GM21447 (cell line): ENCODE results near the gene IL3RA.
A peak's percentile ranks its signal among the peaks of the same experiment; 100 is the strongest.
"Not testable (repeated sequence)": the region's sequence is repeated elsewhere in the genome, so short reads cannot be mapped to it uniquely, and the experiment has no call there.

ENCODE experiments used
- ATAC-seq: cut with Tn5 transposase; IDR thresholded peaks from one replicate; pipeline ENCODE4 v1.9.1; 2021; ENCODE audit not compliant: unreplicated experiment

Gene IL3RA

DNA sequence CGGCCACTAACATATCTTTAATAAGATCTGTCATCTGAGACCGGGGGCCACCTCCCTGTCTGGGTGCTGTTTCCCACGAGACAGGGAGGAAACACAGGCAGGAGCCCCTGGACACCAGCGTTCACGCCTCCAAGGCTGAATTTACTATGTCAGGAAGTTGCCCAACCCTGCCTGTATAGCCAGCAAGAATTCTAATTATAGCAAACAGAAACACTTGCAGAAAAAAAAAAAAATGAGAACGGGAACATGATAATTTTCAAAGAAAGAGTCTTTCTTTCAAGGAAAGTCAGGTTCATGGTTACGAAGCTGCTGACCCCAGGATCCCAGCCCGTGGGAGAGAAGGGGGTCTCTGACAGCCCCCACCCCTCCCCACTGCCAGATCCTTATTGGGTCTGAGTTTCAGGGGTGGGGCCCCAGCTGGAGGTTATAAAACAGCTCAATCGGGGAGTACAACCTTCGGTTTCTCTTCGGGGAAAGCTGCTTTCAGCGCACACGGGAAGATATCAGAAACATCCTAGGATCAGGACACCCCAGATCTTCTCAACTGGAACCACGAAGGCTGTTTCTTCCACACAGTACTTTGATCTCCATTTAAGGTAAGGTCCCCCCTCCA, at the start of gene IL3RA:
TSS of gene IL3RA (plus strand) at position 455 of the 613 bp plus-strand sequence. CDS start 4,981 bp downstream, outside the sequence.
- ATAC-seq: peak; percentile 66

DNA sequence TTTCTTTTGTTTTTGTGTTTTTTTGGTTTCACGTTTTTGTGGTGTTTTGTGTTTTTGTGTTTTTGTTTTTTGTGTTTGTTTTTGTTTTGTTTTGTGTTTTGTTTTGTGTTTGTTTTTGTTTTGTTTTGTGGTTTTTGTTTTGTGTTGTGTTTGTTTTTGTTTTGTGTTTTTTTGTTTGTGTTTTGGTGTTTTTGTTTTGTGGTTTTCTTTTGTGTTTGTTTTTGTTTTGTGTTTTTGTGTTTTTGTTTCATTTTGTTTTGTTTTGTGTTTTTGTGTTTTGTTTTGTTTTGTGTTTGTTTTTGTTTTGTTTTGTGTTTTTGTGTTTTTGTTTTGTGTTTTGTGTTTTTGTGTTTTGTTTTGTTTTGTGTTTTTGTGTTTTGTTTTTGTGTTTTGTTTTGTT, 47.0 kb upstream of the IL3RA start:
- no peak for ATAC-seq

DNA sequence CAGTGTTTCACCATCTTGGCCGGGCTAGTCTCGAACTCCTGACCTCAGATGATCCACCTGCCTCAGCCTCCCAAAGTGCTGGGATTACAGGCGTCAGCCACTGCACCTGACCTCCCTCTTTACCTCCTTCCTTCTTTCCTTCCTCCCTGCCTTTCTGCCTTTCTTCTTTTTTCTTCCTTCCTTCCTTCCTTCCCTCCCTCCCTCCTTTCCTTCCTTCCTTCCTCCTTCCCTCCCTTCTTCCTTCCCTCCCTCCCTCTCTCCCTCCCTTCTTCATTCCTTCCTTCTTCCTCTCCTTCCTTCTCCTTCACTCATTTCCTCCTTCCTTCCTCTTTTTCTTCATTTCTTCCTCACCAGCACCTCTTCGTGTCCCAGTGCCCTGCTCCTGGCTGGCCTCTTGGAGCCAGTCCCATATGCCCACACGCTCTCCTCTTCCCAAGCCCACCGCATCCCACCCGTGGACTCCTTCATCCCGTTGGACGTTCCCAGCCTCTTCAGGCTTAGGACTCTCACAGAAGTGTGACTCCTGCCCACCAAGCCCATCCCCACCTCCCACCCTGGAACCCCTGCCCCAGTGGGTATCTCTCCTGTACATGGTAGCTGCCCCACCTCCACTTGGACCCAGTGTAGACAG, 45.4 kb upstream of the IL3RA start:
- ATAC-seq: no peak

DNA sequence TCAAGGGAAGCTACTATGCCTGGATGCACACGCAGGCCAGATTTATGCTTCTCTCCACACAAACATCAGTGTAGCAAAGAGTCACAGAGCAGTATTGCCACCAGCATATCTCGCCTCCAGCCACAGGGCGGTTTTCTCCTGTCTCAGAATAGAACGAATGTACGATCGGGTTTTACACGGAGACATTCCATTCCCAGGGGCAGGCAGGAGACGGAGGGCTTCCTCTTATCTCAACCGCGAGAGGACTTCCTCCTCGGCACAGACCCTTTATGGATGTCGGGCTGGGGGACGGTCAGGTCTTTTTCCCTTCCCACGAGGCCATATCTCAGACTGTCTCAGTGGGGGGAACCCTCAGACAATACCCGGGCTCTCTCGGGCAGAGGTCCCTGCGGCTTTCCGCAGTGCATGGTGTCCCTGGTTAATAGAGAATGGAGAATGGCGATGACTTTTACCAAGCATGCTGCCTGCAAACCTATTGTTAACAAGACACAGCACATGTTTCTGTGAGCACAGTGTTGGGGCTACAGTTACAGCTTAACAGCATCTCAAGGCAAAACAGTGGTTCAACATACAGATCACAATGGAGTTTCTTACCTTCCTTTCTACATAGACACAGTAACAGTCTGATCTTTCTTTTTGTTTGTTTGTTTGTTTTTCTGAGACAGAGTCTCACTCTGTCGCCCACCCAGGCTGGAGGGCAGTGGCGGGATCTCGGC, 43.9 kb upstream of the IL3RA start:
- ATAC-seq: no peak

DNA sequence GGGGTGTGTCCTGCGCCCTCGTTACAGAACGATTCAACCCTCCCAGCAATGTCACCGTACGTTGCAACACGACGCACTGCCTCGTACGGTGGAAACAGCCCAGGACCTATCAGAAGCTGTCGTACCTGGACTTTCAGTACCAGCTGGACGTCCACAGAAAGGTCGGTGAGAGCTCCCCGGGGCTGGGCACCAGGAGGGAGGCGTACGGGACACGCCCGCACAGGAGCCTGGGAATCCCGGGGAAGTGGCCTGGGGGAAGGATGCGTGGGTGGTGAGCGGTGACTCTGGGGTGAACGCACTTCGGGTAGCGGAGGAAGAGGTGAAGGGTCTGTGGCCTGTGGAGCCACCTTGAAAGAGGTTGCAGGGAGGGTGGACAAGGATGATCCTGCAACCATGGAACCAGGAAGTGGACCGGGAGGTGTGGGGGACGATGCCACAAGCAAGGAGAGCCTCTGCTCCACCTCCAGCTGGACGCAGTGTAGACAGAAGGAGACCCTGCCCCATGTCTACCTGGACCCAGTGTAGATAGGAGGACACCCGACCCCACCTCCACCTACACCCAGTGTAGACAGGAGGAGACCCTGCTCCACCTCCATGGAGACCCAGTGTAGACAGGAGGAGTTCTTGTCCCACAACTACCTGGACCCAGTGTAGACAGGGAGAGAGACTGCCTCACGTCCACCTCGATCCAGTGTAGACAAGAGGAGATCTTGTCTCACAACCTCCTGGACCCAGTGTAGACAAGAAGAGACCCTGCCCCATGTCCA, 42.1 kb upstream of the IL3RA start:
- no peak for ATAC-seq

DNA sequence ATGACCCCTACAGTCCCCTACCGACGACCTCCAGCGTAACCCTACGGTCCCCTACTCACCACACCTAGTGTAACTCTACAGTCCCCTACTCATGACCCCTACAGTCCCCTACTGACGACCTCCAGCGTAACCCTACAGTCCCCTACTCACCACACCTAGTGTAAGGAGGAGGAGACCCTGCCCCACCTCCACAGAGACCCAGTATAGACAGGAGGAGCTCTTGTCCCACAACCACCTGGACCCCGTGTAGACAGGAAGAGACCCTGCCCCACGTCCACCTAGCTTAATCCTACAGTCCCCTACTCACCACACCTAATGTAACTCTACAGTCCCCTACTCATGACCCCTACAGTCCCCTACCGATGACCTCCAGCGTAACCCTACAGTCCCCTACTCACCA, 41.0 kb upstream of the IL3RA start:
- ATAC-seq: no peak

DNA sequence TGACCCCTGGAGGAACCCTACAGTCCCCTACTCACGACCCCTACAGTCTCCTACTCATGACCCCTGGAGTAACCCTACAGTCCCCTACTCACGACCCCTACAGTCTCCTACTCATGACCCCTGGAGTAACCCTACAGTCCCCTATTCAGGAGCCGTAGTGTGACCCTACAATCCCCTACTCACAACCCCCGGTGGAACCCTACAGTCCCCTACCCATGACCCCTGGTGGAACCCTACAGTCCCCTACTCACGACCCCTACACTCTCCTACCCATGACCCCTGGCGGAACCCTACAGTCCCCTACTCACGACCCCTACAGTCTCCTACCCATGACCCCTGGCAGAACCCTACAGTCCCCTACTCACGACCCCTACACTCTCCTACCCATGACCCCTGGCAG, 39.0 kb upstream of the IL3RA start:
- not testable (repeated sequence) for ATAC-seq

DNA sequence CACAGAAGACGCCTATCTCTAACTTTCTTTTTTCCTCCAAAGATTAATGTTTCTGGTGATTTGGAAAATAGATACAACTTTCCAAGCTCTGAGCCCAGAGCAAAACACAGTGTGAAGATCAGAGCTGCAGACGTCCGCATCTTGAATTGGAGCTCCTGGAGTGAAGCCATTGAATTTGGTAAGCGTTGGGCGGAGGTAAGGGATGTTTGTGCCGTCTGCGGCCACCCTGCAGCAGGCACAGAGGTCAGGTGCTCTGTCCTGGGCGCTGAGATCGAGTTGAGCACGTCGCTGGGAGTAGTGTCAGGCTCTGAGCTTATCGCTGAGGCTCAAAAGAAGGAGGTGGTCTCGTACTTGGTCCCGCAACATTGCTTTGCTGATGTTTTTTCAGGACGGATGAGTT, 36.1 kb upstream of the IL3RA start:
- no peak for ATAC-seq

DNA sequence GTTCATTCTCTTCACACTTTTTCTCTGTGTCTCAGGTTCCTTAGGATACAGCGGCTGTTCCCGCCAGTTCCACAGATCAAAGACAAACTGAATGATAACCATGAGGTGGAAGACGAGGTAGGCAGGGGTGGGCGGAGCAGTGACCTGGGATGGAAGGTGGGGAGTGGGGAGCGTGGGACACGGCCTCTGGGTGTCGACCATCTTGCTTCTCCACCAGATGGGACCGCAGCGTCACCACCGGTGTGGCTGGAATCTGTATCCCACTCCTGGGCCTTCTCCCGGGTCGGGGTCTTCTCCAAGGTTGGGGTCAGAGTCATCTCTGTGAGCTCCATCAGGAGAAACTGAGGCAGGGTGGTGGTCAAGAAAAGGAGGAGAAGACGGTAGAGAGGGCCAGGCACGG, 31.2 kb upstream of the IL3RA start:
- ATAC-seq: no peak

DNA sequence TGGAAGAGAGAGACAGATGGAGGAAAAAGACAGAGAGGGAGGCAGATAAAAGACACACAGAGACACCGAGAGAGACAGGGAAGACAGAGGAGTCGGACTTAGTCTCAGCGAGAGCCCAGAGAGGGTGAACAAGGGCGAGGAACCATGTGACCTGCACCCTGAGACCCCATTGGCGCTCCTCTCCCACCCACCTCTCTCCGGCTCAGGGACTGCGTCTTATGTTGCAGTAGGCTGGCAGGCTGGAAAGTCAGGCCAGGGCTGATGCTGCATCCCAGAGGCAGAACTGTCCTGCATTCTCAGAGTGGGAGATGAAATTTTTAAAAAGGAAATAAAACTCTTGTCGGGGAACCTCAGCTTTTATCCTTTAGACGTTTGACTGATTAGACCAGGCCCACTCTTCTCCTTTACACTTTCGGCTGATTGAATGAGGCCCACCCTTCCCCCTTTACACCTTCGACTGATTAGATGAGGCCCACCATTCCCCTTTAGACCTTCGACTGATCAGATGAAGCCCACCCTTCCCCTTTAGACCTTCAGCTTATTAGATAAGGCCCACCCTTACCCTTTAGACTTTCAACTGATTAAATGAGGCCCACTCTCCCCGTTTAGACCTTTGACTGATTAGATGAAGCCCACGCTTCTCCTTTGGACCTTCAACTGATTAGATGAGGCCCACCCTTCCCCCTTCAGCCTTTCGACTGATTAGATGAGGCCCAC, 29.5 kb upstream of the IL3RA start:
- ATAC-seq: no peak

DNA sequence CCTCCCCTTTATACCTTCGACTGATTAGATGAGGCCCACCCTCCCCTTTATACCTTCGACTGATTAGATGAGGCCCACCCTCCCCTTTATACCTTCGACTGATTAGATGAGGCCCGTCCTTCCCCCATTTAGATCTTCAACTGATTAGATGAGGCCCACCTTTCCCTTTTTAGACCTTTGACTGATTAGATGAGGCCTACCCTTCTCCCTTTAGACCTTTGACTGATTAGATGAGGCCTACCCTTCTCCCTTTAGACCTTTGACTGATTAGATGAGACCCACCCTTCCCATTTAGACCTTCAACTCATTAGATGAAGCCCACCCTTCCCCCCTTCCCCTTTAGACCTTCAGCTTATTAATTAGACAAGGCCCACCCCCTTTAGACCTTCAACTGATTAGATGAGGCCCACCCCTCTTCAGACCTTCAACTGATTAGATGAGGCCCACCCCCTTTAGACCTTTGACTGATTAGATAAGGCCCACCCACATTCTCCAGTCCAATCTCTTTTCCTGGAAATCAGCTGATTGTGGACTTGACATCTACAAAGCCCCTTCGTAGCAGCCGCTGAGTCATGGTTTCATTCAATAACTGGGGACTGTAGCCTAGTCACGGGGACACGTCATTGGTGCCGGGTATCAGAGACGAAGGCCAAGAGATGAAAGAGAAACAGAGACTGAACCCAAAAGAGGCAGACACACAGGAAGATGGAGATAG, 28.8 kb upstream of the IL3RA start:
- no peak for ATAC-seq

DNA sequence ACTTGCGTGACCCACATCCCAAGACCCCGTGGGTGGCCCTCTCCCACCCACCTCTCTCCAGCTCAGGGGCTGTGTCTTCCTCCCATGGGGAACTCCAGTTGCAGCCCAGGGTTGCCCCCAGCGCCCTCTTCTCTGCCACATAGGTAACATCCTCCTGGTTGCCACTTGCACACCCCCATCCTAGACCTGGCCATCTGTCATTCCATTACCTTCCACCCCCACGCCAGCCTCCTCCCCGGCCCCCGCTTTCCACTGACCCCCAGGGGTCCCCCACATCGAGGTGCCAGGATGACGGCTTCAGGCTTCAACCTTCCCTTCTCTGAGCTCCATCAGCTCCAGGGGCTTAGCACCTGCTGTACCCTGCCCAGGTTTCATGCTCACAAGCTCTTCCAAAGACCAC, 28.1 kb upstream of the IL3RA start:
- no peak for ATAC-seq

DNA sequence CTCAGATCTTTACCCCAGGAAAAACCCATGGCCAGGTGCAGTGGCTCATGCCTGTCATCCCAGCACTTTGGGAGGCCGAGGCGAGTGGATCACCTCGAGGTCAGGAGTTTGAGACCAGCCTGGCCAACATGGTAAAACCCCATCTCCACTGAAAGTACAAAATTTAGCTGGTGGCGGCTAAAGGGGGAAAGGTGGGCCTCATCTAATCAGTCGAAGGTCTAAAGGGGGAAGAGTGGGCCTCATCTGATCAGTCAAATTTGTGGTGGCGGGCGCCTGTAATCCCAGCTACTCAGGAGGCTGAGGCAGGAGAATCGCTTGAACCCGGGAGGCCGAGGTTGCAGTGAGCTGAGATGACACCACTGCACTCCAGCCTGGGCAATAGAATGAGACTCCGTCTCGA, 27.7 kb upstream of the IL3RA start:
- not testable (repeated sequence) for ATAC-seq

DNA sequence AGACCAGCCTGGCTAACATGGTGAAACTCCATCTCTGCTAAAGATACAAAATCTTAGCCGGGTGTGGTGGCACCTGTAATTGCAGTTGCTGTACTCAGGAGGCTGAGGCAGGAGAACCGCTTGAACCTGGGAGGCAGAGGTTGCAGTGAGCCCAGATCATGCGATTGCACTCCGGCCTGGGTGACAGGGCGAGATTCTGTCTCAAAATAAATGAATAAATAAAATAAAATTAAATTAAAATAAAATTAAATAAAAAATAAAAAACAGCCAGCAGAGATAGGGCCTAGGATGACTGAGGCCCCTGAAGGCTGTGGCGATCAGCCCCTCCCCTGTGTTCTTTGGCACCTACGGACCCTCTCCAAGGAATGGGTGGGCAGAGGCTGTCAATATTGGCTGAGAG, 22.8 kb upstream of the IL3RA start:
- no peak for ATAC-seq

DNA sequence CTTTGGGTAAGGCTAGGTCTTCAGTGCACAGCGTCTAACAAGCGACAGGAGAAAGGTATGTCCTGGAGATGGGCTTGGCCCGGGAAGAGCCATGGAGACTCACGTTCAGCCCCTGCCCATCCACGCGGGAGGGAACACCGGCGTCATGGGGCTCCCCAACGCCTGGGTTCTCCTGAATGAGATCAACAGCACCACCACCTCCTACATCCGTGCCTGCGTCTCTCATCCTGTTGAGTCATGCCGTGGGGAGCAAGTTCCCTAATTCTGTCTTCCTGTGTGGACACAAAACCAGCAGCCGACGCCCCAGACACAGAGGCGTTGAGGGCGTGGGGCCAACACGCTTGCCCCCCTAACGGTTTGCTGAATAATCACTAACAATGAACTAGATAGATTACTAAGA, 20.1 kb upstream of the IL3RA start:
- no peak for ATAC-seq

DNA sequence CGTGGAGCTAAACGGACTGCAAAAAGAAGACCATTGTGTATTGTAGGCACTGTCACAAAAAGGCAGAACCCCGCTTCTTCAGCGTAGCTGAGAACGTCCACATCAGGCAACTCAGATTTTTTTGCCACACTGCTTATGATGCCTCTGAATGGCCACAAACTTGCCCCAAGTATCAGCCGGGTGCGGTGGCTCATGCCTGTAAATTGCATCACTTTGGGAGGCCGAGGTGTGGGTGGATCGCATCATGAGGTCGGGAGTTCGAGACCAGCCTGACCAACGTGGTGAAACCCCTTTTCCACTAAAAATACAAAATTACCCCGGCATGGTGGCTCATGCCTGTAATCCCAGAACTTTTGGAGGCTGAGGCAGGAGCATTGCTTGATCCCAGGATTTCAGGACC, 14.9 kb upstream of the IL3RA start:
- ATAC-seq: no peak

DNA sequence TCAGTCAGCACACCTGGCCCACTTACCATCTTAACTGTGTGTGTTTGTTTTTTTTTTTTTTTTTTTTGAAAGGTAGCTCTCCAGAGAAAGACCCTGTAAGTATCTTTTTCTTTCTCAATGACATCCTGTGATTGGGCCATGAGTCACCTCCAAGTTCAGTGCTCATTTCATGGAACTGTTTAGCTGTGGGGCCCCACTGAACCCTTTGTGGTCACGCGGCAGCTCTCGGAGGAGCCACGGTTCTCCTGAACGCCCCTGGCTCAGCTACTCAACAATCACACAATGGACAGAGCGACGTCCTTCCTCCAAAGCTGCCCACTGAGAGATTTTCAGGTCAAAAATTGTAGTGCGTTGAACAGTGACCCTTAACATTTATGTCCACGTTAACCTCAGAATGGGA, 14.2 kb upstream of the IL3RA start:
- no peak for ATAC-seq

DNA sequence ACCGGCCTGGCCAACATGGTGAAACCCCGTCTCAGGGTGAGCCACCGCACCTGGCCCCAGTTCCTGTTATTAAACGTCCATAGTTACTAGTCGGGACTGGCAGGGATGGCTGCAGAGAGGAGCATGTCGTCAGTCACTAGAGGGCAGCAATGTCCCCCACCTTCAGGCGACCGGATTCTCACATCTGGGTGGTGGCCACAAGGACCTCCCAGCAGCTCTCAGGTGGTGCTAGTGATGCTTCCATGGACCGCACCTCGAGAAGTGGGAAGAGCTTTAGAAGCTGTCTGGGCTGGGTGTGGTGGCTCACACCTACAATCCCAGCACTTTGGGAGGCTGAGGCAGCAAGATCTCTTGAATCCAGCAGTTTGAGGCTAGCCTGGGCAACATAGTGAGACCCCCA, 13.3 kb upstream of the IL3RA start:
- peak; percentile 83 for ATAC-seq

DNA sequence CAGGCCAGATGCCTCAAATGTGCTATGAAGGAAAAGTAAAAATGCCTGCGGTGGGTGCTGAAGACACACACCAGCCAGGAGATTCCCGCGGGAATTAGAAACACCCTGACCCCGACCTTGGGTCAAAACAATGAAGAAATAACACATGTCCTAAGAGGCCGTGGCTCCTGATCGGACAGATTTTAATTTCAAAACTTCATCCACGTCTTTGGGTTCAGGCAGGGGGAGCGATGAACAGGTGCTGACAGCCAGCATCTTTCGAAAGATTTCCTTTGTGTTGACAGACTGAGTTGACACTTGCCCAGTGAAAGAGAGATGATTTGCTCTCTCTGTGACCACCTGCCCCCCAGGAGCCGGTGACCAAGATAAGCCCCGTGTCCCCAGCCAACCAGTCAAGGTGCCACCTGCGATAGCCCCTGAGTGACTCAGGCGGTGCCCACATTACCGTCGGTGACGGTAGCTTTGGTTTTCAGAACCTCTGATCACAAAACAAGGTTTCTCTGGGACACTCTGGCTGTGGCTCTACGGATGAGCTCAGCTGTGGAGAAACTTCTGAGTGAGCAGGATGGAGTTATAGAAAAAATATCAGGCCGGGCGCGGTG, 11.0 kb upstream of the IL3RA start:
- ATAC-seq: no peak
